ENCODE data around the gene KIF15.

- TF ChIP-seq CTCF (IDR thresholded peaks at IDR 0.05; ENCODE audit: low read depth, low read length): no peak
- no peak for TF ChIP-seq POLR2A (IDR thresholded peaks at IDR 0.05; ENCODE audit: extremely low read depth, insufficient read length)
- TF ChIP-seq MAX (IDR thresholded peaks at IDR 0.05; ENCODE audit: low read depth, low read length): no peak
Observed at GRCh38 chr3:44886561-44886960, 125.0 kb downstream of the KIF15 start.

Data from NB4 (cell line).